HG03354 (cell line): ENCODE data around the gene ASB3.
"Not testable (repeated sequence)": the region's sequence is repeated elsewhere in the genome, so short reads cannot be mapped to it uniquely, and the experiment has no call there.

Experiments
- ATAC-seq: cut with Tn5 transposase; IDR thresholded peaks from one replicate; pipeline ENCODE4 v1.9.1; 2021; ENCODE audit warnings: mild to moderate bottlenecking; ENCODE audit not compliant: unreplicated experiment, poor library complexity, severe bottlenecking

ASB3 gene

GRCh38 chr2:53670331-53670730 lies 116.4 kb downstream of the ASB3 start:
- no peak for ATAC-seq

- no peak for ATAC-seq
These were observed 118.1 kb downstream of the ASB3 start for GRCh38 chr2:53668624-53669026.

GRCh38 chr2:53667130-53667529 lies 119.6 kb downstream of the ASB3 start:
- not testable (repeated sequence) for ATAC-seq

GRCh38 chr2:53660886-53661285 lies 125.9 kb downstream of the ASB3 start:
- no peak for ATAC-seq

GRCh38 chr2:53658474-53658873 lies 128.3 kb downstream of the ASB3 start:
- not testable (repeated sequence) for ATAC-seq

GRCh38 chr2:53655256-53655655 lies 131.5 kb downstream of the ASB3 start:
- ATAC-seq, result no peak

- no peak for ATAC-seq
These were observed 132.4 kb downstream of the ASB3 start for GRCh38 chr2:53654396-53654795.

- ATAC-seq, result no peak
These were observed 134.6 kb downstream of the ASB3 start for GRCh38 chr2:53652131-53652530.

- no peak for ATAC-seq
These were observed 140.0 kb downstream of the ASB3 start for GRCh38 chr2:53646788-53647187.

GRCh38 chr2:53641290-53641689 lies 145.5 kb downstream of the ASB3 start:
- ATAC-seq, result no peak

GRCh38 chr2:53640466-53640865 lies 146.3 kb downstream of the ASB3 start:
- ATAC-seq, result no peak

GRCh38 chr2:53636596-53636995 lies 150.2 kb downstream of the ASB3 start:
- no peak for ATAC-seq

GRCh38 chr2:53636109-53636508 lies 150.6 kb downstream of the ASB3 start:
- ATAC-seq, result no peak

- no peak for ATAC-seq
These were observed 151.1 kb downstream of the ASB3 start for GRCh38 chr2:53635694-53636093.

GRCh38 chr2:53633441-53633840 lies 153.3 kb downstream of the ASB3 start:
- no peak for ATAC-seq

- no peak for ATAC-seq
These were observed 154.0 kb downstream of the ASB3 start for GRCh38 chr2:53632714-53633113.

- no peak for ATAC-seq
These were observed 154.7 kb downstream of the ASB3 start for GRCh38 chr2:53632126-53632460.

GRCh38 chr2:53631313-53632125 lies 155.2 kb downstream of the ASB3 start:
- ATAC-seq, result no peak

- no peak for ATAC-seq
These were observed 156.6 kb downstream of the ASB3 start for GRCh38 chr2:53630026-53630606.

- no peak for ATAC-seq
These were observed 157.3 kb downstream of the ASB3 start for GRCh38 chr2:53629501-53629900.

- ATAC-seq, result no peak
These were observed 157.8 kb downstream of the ASB3 start for GRCh38 chr2:53629001-53629400.

- no peak for ATAC-seq
These were observed 164.6 kb downstream of the ASB3 start for GRCh38 chr2:53622141-53622540.
